ENCODE data around the gene RCBTB2.
"Not testable (repeated sequence)": the region's sequence is repeated elsewhere in the genome, so short reads cannot be mapped to it uniquely, and the experiment has no call there.

The RCBTB2 gene

GRCh38 chr13:48476215-48476614 is 56.7 kb downstream of the RCBTB2 start:
- no peaks in the 10 kb centered on the region for H3K4me1 ChIP-seq (ENCODE audit: insufficient read depth, insufficient read length)
- DNase-seq (ENCODE audit: low read depth, low spot score), result no peak
- H3K9me3 ChIP-seq (ENCODE audit: insufficient read depth, low read length), result no peaks in the 10 kb centered on the region
- no peaks in the 10 kb centered on the region for H3K27me3 ChIP-seq (ENCODE audit: insufficient read depth, insufficient read length)
- H3K9ac ChIP-seq (ENCODE audit: insufficient read length, low read depth), result no peak overlapping the region
- no peak for TF ChIP-seq SUZ12 (IDR thresholded peaks at IDR 0.05; ENCODE audit: extremely low read depth, insufficient read depth, insufficient read length)
- no peak for TF ChIP-seq YY1 (IDR thresholded peaks at IDR 0.05; ENCODE audit: insufficient read depth, insufficient read length)
- no peaks in the 10 kb centered on the region for H3K36me3 ChIP-seq (ENCODE audit: insufficient read depth, insufficient read length, low read length)
- no peak overlapping the region for H3K4me3 ChIP-seq (ENCODE audit: insufficient read length, low read depth)

DNA sequence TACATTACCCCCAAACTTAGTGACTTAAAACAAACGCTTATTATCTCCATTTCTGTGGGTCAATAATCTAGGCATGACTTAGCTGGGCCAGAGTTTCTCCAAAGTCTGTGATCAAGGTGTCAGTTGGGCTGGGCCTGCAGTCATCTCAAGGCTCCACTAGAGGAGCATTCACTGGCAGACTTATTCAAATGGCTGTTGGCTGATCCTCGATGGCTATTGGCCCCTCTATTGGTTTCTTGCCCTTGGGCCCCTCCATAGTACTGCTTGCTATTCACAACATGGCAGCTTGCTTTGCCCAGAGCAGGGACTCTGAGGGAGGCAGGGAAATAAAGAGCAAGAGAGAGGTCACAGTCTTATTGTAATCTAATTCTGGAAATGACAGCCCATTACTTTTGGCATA is 57.6 kb downstream of the RCBTB2 start:
- no peak for DNase-seq (ENCODE audit: low read depth, low spot score)
- Histone ChIP-seq H3K27me3 (ENCODE audit: insufficient read depth, insufficient read length) (no peaks in the 10 kb centered on the region), H3K36me3 (ENCODE audit: insufficient read depth, insufficient read length, low read length) (no peaks in the 10 kb centered on the region), H3K9me3 (ENCODE audit: insufficient read depth, low read length) (no peaks in the 10 kb centered on the region), H3K4me3 (ENCODE audit: insufficient read length, low read depth) (no peak overlapping the region), H3K4me1 (ENCODE audit: insufficient read depth, insufficient read length) (no peaks in the 10 kb centered on the region), H3K9ac (ENCODE audit: insufficient read length, low read depth) (no peak overlapping the region)
- TF ChIP-seq YY1 (IDR thresholded peaks at IDR 0.05; ENCODE audit: insufficient read depth, insufficient read length), result no peak
- TF ChIP-seq SUZ12 (IDR thresholded peaks at IDR 0.05; ENCODE audit: extremely low read depth, insufficient read depth, insufficient read length), result no peak
- TF ChIP-seq ZNF274 (IDR thresholded peaks at IDR 0.05; ENCODE audit: low read depth, low read length), result no peak

- H3K27me3 ChIP-seq (ENCODE audit: insufficient read depth, insufficient read length), result no peaks in the 10 kb centered on the region
- DNase-seq (ENCODE audit: low read depth, low spot score), result no peak
- no peaks in the 10 kb centered on the region for H3K9me3 ChIP-seq (ENCODE audit: insufficient read depth, low read length)
- no peak overlapping the region for H3K4me3 ChIP-seq (ENCODE audit: insufficient read length, low read depth)
- no peak overlapping the region for H3K9ac ChIP-seq (ENCODE audit: insufficient read length, low read depth)
- H3K36me3 ChIP-seq (ENCODE audit: insufficient read depth, insufficient read length, low read length), result no peaks in the 10 kb centered on the region
- TF ChIP-seq ZNF274 (IDR thresholded peaks at IDR 0.05; ENCODE audit: low read depth, low read length), result no peak
- TF ChIP-seq SUZ12 (IDR thresholded peaks at IDR 0.05; ENCODE audit: extremely low read depth, insufficient read depth, insufficient read length), result no peak
- no peak for TF ChIP-seq YY1 (IDR thresholded peaks at IDR 0.05; ENCODE audit: insufficient read depth, insufficient read length)
- no peaks in the 10 kb centered on the region for H3K4me1 ChIP-seq (ENCODE audit: insufficient read depth, insufficient read length)
Measured at GRCh38 chr13:48457578-48458242, 75.2 kb downstream of the RCBTB2 start.

DNA sequence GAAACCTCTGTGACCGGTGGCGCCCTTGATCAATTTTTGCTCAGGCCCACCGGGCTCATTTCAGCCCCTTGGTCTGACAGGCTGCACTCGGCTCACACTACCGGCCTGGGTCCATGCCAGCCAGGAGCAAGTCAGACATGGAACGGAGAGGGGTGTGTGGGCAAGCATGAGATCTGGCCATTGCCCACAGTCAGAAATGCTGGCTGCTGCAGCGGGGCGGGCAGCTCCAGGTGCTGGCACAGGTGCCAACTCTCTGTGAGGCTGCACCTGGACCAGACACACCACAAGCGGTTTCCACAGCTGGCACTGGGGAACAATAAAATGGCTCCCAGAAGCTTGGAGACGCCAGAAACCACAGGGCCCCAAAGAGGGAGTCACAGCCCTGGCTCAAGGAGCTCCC is 76.3 kb downstream of the RCBTB2 start:
- Histone ChIP-seq H3K9ac (ENCODE audit: insufficient read length, low read depth) (no peak overlapping the region), H3K4me3 (ENCODE audit: insufficient read length, low read depth) (no peak overlapping the region), H3K4me1 (ENCODE audit: insufficient read depth, insufficient read length) (no peaks in the 10 kb centered on the region), H3K27me3 (ENCODE audit: insufficient read depth, insufficient read length) (no peaks in the 10 kb centered on the region), H3K9me3 (ENCODE audit: insufficient read depth, low read length) (no peaks in the 10 kb centered on the region), H3K36me3 (ENCODE audit: insufficient read depth, insufficient read length, low read length) (no peaks in the 10 kb centered on the region)
- TF ChIP-seq SUZ12 (IDR thresholded peaks at IDR 0.05; ENCODE audit: extremely low read depth, insufficient read depth, insufficient read length) (no peak), ZNF274 (IDR thresholded peaks at IDR 0.05; ENCODE audit: low read depth, low read length) (no peak), YY1 (IDR thresholded peaks at IDR 0.05; ENCODE audit: insufficient read depth, insufficient read length) (no peak)
- no peak for DNase-seq (ENCODE audit: low read depth, low spot score)

GRCh38 chr13:48451196-48451595 is 81.7 kb downstream of the RCBTB2 start:
- H3K9ac ChIP-seq (ENCODE audit: insufficient read length, low read depth); DNase-seq (ENCODE audit: low read depth, low spot score); H3K36me3 ChIP-seq (ENCODE audit: insufficient read depth, insufficient read length, low read length); H3K4me1 ChIP-seq (ENCODE audit: insufficient read depth, insufficient read length); H3K9me3 ChIP-seq (ENCODE audit: insufficient read depth, low read length); H3K27me3 ChIP-seq (ENCODE audit: insufficient read depth, insufficient read length); H3K4me3 ChIP-seq (ENCODE audit: insufficient read length, low read depth): not testable (repeated sequence)

DNA sequence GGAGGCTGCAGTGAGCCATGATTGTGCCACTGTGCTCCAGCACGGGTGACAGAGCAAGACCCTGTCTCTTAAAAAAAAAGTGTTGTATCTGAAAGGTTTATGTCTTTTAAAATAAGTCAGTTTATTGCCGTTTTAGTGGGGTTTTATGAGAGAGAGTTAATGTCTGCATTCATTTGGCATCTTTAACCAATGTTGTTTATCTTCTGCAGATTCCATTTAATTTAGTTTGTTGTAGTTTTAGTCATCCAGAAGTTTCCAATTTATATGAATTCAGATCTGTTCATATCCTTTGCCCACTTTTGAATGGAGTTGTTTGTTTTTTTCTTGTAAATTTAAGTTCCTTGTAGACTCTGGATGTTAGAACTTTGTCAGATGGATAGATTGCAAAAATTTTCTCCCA is 83.2 kb downstream of the RCBTB2 start:
- Histone ChIP-seq H3K27me3 (ENCODE audit: insufficient read depth, insufficient read length) (no peaks in the 10 kb centered on the region), H3K4me3 (ENCODE audit: insufficient read length, low read depth) (no peak overlapping the region), H3K4me1 (ENCODE audit: insufficient read depth, insufficient read length) (no peaks in the 10 kb centered on the region), H3K9me3 (ENCODE audit: insufficient read depth, low read length) (no peaks in the 10 kb centered on the region), H3K36me3 (ENCODE audit: insufficient read depth, insufficient read length, low read length) (no peaks in the 10 kb centered on the region), H3K9ac (ENCODE audit: insufficient read length, low read depth) (no peak overlapping the region)
- DNase-seq (ENCODE audit: low read depth, low spot score), result no peak
- TF ChIP-seq ZNF274 (IDR thresholded peaks at IDR 0.05; ENCODE audit: low read depth, low read length), result no peak
- TF ChIP-seq YY1 (IDR thresholded peaks at IDR 0.05; ENCODE audit: insufficient read depth, insufficient read length), result no peak
- TF ChIP-seq SUZ12 (IDR thresholded peaks at IDR 0.05; ENCODE audit: extremely low read depth, insufficient read depth, insufficient read length), result no peak

GRCh38 chr13:48448959-48449614 is 83.8 kb downstream of the RCBTB2 start:
- H3K36me3 ChIP-seq (ENCODE audit: insufficient read depth, insufficient read length, low read length), result no peaks in the 10 kb centered on the region
- H3K27me3 ChIP-seq (ENCODE audit: insufficient read depth, insufficient read length), result no peaks in the 10 kb centered on the region
- TF ChIP-seq SUZ12 (IDR thresholded peaks at IDR 0.05; ENCODE audit: extremely low read depth, insufficient read depth, insufficient read length) (no peak), ZNF274 (IDR thresholded peaks at IDR 0.05; ENCODE audit: low read depth, low read length) (no peak), YY1 (IDR thresholded peaks at IDR 0.05; ENCODE audit: insufficient read depth, insufficient read length) (no peak)
- H3K4me1 ChIP-seq (ENCODE audit: insufficient read depth, insufficient read length), result no peaks in the 10 kb centered on the region
- no peak overlapping the region for H3K4me3 ChIP-seq (ENCODE audit: insufficient read length, low read depth)
- no peak for DNase-seq (ENCODE audit: low read depth, low spot score)
- no peak overlapping the region for H3K9ac ChIP-seq (ENCODE audit: insufficient read length, low read depth)
- no peaks in the 10 kb centered on the region for H3K9me3 ChIP-seq (ENCODE audit: insufficient read depth, low read length)
